Superior temporal gyrus (tissue), 1 donor: Measurements from ENCODE around the gene SAG.

Source experiments
- DNase-seq: peaks from one replicate; pipeline ENCODE4 v3.0.0-alpha.2; 2016; ENCODE audit errors: extremely low spot score

Gene SAG

GRCh38 chr2:233288663-233289062 lies 19.0 kb upstream of the SAG start:
- peak; percentile 83 for DNase-seq

- peak; percentile 71 for DNase-seq
These were observed 18.0 kb upstream of the SAG start for GRCh38 chr2:233289648-233290047.

GRCh38 chr2:233290051-233290845 lies 17.4 kb upstream of the SAG start:
- DNase-seq, result no peak

DNA sequence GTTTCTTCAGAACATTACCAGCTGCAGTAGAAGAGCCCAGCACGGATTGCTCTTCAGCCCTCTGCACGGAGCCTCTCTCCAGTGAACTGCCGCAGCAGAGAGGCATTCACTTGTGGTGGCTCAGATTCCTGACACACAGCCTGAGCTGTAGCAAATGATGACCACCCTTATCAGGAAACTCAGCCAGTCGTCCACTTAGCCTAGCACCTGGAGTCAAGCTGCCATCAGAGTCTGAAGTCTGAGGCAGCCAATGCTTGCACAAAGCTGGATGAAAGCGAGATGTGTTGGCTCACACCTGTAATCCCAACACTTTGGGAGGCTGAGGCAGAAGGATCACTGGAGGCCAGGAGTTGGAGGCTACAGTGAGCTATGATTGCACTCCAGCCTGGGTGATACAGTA lies 11.7 kb upstream of the SAG start:
- no peak for DNase-seq

- no peak for DNase-seq
These were observed 10.5 kb upstream of the SAG start for GRCh38 chr2:233297076-233297475.

DNA sequence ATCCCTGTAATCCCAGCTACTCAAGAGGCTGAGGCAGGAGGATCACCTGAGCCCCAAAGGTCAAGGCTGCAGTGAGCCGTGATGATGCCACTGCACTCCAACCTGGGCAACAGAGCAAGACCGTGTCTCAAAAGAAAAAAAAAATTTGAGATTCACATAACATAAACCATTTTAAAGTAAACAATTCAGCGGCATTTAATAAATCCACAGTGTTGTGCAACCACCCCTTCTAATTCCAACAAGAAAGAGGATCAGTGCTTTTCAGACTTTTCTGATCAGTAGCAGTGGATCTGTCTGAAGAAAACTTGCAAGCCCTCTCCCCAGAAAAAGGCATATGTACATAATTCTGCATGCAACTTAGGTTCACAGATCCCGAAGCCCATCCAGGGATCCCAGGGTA lies 7.2 kb upstream of the SAG start:
- DNase-seq, result no peak

DNA sequence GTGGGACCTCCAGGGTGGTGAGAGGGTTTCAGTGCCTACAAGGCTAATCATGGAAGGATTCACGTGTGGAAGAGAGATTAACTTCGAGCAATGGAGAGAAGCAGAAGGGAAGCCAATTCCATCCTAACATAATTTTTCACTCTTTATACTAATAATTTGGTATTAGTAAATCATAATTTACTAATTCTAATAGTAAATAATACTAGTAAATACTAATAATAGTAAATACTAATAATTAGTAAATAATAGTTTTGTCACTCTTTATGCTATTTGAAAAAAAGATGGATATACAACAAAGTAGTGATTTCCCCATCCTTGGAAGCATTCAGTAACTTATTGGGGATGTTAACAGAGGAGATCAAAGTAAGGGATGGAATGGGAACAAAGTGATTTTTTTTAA lies 6.4 kb upstream of the SAG start:
- DNase-seq, result no peak

DNA sequence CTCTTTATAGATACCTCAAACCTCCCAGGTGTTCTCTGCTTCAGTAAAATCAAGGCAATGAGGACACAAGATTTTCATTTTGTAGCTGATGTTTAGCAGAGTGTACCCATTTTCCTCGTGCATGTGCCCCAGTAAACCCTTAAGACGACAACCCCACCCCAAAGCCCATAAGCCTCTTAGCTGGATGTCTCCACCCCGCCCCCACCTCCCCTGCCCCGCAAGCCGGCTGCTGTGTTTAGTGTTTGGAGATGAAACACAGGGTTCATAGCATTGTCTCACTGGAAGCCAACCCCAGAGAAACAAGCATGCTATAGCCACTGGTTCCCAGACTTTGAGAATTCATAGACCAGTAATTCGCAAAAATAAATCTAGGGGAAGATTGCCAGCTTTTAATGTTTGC lies 5.8 kb upstream of the SAG start:
- no peak for DNase-seq

DNA sequence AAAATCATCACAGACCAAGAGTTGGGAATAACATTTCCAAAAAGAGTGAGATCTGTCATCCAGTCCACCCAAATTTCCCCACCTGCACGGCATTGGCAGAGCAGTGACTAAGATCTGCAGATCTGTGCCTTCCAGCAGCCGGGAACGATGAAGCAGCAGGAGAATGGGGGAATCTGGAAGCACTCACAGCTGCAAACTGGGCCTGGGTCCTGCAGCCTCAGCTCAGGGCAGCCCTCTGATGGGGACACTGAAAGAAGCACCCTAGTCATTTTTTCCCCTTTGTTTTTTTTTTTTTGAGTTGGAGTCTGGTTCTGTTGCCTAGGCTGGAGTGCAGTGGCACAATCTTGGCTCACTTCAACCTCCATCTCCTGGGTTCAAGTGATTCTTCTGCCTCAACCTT lies 4.4 kb upstream of the SAG start:
- DNase-seq, result no peak

- no peak for DNase-seq
These were observed 3.8 kb downstream of the SAG start for GRCh38 chr2:233311241-233311926.

DNA sequence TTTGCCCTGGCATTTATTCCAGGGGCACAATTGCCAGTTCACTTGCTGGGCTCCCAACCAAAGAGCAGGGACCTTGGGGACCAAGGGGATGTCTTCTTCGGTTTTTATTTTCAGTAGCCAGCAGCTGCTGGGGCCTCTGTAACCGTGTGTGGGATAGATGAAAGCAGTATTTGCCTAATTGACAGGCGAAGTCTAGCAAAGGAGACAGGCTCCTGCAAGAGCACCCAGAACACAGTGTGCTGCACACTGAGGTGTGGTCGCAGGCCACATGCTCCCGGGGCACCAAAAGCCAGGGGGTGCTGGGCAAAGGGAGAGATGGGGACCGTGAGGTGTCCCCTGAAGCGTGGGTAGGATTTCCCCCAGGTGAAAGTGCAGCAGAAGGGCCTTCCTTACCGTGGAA lies 5.3 kb downstream of the SAG start:
- DNase-seq, result no peak

DNA sequence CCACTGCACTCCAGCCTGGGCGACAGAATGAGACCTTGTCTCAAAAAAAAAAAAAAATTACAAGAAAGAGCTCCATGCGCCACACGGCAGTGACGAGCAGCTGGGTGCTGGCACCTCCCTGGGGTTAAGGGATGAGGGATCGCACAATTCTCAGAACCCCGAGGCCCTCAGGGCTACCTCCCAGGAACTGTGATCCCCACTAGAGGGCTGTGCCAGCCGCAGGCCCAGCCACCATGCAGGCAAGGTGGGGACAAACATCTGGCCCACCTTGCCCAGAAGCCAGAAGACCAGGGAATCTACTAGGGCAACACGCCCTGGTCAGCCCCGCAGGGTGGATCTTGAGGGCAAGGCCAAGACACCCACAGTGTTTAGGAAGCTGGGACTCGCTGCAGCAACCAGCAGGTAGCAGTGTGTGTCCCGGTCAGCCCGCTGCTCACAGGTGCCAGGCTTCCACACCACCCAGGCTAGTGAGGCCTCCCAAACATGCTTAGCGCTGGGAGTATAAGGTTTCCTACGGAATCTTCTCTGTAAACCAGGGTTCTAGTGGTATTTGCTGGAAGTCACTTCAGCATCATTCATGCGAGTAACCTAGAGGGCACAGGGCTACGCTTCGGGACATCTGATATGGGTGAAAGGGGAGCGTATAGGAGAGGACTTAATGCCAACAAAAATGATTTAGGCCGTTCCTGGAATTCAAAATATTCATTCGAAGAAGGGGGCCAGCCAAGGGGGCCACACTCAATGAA lies 6.7 kb downstream of the SAG start:
- no peak for DNase-seq

DNA sequence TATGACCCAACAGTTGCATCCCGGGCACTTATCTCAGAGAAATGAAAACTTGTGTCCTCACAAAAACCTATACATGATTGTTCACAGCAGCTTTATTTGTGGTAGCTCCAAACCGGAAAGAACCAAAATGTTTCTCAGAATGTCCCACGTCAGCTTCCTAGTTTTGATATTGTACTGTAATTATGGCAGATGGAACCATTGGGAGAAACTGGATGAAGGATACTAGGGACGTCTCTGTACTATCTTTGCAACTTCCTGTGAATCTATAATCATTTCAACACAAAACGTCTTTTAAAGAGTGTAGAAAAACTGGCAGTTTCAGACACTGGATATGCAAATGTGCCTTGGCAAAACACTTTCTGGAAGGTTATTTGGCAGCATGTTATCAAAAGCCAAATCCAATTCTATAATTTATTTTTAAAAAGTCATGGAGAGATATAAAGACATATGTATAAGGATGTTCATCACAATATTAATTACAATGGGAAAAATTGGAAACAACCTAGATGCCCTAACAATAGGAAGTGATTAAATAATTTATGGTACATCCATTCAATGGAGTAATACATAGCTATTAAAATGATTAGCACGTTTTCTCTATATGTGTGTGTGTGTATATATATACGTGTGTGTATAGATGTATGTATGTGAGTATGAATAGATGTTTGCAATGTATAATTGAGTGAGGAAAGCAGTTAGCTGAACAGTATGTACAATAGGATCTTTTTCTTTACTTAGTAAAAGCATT lies 9.8 kb downstream of the SAG start:
- no peak for DNase-seq

GRCh38 chr2:233319256-233319655 lies 11.6 kb downstream of the SAG start:
- no peak for DNase-seq

GRCh38 chr2:233320470-233320869 lies 12.9 kb downstream of the SAG start:
- no peak for DNase-seq

GRCh38 chr2:233321166-233321565 lies 13.6 kb downstream of the SAG start:
- DNase-seq, result no peak

DNA sequence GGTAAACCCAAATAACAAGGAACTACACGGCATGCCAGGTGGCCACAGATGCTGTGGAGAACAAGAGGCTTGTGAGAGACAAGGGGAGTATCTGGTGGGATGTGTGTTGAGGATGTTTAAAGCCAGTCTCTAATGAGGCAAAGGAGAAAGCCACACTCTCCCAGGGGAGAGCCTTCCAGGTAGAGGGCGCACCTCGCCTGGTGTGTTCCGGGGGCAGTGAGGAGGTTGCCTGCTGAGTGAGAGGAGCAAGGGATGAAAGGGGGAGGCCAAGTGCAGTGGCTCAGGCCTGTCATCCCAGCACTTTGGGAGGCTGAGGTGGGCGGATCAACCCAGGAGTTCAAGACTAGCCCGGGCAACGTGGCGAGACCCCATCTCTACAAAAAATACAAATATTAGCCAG lies 16.2 kb downstream of the SAG start:
- no peak for DNase-seq

DNA sequence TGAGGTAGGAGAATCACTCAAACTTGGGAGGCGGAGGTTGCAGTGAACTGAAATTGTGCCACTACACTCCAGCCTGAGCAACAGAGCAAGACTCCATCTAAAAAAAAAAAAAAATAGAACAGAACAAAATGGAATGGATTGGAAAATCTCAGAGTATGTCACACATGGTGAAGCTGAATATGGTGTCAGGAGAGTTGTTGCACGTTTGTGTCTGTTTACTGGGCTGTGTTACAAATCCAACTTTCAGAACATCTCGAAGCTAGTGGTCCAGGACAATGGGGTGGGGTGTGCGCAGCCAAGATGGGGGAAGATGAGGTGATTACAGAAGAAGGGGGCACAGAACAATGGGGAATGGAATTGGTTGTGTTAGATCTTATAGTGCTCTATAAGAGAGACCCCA lies 17.6 kb downstream of the SAG start:
- no peak for DNase-seq

DNA sequence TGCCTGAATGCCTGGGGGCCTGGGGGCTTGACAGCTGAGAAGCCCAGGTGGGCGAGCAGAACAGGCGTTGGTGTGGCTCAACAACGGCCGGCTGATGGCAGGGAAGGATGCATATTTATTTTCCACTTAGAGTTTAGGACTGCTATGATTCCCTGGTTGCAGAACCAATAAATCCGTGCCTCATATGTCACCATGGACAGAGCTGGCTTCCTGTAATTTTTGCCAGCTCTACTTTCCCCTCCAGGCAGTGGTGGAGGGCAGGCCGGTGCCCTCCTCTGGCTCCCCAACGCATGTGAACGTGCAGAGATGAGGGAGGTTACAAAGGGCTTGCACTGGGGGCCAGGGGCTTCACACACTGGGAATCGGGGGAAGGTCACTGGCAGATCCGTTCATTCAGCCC lies 18.2 kb downstream of the SAG start:
- no peak for DNase-seq

DNA sequence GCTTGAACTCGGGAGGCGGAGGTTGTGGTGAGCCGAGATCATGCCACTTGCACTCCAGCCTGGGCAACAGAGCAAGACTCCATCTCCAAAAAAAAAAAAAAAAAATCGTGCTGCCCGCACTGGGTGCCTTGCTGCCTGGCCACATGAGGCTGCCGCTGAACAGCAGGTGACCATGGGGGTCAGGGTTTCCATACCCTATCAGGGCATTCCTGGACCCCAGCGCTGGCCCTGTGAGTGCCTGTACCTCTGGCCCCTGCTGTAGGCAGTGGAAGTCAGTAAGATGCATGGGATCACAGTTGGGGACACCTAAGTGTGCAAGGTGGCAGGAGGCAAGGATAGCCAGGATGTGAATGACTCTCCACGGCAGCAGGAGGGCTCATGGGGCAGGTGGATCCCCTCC lies 18.9 kb downstream of the SAG start:
- no peak for DNase-seq

DNA sequence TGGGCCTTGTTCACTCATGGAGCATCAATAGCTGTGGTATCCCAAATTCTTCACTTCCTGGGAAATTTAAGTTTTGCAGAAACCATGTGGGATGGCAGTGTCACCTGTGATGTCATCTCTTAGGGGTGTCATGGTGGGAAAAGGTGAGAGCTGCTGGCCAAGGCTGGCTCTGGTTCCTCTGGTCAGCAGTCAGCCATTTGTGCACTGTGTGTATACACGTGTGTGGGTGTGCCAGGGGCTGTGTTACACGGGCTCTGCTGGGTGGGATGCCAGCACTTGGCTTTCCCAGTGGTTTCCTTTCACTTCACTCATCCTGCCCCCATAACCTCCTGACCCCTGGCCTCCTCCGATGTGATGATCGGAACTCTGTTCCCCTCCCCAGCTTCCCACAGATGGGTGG lies 21.3 kb downstream of the SAG start:
- DNase-seq, result no peak

DNA sequence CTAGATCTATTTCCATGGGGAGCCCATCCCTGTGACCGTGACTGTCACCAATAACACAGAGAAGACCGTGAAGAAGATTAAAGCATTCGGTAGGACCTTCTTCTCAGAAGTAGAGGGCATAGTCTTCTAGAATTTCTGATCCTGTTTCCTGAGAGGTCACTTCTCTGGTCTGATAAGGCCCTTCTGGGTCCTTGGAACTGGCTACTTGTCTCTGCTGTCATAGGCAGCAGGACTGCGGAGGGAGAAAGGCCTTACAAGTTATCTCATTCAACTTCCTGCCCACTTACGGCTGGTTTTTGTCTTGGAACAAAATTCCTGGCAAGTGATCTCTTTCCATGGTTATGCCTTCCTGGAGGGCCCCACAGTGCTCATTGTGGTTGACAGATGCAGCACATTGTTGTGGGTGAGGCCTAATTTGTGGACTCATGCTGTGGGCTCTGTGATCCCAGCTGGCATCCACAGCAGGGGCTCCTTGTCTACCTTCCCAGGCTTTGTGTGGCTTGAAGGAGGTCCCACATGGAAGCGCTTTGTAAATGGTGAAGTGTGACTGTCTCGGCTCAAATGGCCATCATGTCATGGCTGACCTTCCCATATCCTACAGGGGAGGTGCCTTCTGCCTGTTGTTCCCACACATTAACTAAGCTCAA lies 22.0 kb downstream of the SAG start:
- DNase-seq, result no peak
